ENCODE results near the gene MALT1.
"Not testable (repeated sequence)": the region's sequence is repeated elsewhere in the genome, so short reads cannot be mapped to it uniquely, and the experiment has no call there.

MALT1 gene

DNA sequence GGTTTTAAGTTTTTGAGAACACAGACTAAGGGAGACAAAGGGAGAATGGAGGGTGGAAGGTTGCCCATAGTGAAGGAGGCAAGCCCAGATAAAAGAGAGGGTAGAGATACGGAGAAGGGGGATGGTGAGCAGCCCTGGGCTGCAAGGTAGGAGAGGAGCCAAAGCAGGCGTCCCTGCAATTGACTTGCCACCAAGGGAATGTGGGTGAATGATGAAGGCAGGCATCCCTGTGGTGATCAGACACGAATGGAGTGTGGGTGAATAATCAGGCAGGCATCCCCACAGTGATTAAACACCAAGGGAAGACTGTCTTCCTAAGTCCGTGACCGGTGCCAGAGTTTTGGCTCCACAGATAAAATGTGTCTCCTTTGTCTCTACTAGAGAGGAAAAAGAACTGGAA is 25.9 kb upstream of the MALT1 start:
- Histone ChIP-seq H3K4me1 (ENCODE audit: control insufficient read depth in 1 of 2, insufficient read depth in 1 of 2, low read depth in 1 of 2, low read length in 1 of 2) (no peaks in the 10 kb centered on the region), H3K36me3 (no peaks in the 10 kb centered on the region), H3K27ac (no peak overlapping the region), H3K27me3 (no peaks in the 10 kb centered on the region), H3K4me3 (ENCODE audit: low read depth in 1 of 2, low read length in 1 of 2) (no peak overlapping the region), H3K9me3 (peaks cover 6% of the 10 kb centered on the region)
- TF ChIP-seq, protein P1, sequence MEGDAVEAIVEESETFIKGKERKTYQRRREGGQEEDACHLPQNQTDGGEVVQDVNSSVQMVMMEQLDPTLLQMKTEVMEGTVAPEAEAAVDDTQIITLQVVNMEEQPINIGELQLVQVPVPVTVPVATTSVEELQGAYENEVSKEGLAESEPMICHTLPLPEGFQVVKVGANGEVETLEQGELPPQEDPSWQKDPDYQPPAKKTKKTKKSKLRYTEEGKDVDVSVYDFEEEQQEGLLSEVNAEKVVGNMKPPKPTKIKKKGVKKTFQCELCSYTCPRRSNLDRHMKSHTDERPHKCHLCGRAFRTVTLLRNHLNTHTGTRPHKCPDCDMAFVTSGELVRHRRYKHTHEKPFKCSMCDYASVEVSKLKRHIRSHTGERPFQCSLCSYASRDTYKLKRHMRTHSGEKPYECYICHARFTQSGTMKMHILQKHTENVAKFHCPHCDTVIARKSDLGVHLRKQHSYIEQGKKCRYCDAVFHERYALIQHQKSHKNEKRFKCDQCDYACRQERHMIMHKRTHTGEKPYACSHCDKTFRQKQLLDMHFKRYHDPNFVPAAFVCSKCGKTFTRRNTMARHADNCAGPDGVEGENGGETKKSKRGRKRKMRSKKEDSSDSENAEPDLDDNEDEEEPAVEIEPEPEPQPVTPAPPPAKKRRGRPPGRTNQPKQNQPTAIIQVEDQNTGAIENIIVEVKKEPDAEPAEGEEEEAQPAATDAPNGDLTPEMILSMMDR (IDR thresholded peaks at IDR 0.05): no peak

DNA sequence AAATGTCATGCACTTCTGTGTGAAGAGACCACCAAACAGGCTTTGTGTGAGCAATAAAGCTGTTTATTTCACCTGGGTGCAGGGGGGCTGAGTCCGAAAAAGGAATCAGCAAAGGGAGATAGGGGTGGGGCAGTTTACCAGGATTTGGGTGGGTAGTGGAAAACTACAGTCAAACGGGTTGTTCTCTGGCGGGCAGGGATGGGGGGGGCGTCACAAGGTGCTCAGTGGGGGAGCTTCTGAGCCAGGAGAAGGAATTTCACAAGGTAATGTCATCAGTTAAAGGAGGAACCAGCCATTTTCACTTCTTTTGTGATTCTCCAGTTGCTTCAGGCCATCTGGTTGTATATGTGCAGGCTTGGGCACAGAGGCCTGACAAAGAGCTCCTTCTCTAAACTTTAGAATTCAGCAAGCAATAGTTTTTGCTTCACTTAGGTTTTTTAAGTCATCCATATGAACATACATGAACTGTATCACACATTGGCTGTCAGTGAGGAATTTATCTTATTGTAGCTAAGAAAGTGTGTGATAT is 24.9 kb upstream of the MALT1 start:
- peaks cover 6% of the 10 kb centered on the region for H3K9me3 ChIP-seq
- H3K27me3 ChIP-seq: no peaks in the 10 kb centered on the region
- TF ChIP-seq, protein P1 (IDR thresholded peaks at IDR 0.05): no peak
- no peak overlapping the region for H3K27ac ChIP-seq
- no peaks in the 10 kb centered on the region for H3K36me3 ChIP-seq
- H3K4me1 ChIP-seq (ENCODE audit: control insufficient read depth in 1 of 2, insufficient read depth in 1 of 2, low read depth in 1 of 2, low read length in 1 of 2): no peaks in the 10 kb centered on the region
- no peak overlapping the region for H3K4me3 ChIP-seq (ENCODE audit: low read depth in 1 of 2, low read length in 1 of 2)

DNA sequence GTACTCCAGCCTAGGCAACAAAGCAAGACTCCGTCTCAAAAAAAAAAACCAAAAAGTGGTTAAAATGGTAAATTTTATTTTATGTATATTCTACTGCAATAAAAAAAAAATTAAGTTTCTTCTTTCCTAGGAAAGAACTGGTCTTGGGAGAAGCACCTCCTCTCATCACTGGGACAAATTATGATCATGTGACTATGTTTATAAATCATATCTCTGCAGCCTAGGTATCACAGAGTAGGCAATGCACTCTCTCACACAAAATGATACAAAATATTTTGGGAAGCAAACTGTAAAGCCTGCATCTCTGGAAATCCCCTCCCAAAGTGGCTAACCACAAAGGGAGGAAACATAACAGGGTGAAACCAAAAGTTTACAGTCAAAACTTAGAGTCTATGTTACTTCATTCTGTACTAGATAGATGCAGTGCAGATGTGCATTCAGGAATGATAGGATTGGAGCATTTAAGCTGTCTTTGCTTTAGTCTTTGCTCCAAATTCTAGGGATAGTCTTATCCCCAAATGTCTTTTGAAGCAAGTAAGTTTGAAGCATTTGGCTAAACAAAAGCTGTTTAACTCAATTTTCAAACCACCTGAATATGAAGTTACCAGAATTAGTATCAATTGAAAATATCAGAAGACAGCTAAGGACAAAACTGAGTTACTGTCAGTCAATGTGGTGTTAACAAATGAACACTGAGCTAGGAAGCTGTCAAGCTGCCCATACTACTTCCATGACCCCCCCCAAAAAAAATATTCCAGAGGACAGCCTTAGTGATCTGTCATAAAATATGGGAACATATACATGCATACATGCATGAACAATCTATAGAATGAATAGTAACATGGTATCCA is 21.1 kb upstream of the MALT1 start:
- TF ChIP-seq, protein P1 (IDR thresholded peaks at IDR 0.05): no peak
- Histone ChIP-seq H3K27ac (no peak overlapping the region), H3K27me3 (no peaks in the 10 kb centered on the region), H3K4me3 (ENCODE audit: low read depth in 1 of 2, low read length in 1 of 2) (no peak overlapping the region), H3K36me3 (no peaks in the 10 kb centered on the region), H3K4me1 (ENCODE audit: control insufficient read depth in 1 of 2, insufficient read depth in 1 of 2, low read depth in 1 of 2, low read length in 1 of 2) (no peaks in the 10 kb centered on the region), H3K9me3 (peaks cover 6% of the 10 kb centered on the region)

DNA sequence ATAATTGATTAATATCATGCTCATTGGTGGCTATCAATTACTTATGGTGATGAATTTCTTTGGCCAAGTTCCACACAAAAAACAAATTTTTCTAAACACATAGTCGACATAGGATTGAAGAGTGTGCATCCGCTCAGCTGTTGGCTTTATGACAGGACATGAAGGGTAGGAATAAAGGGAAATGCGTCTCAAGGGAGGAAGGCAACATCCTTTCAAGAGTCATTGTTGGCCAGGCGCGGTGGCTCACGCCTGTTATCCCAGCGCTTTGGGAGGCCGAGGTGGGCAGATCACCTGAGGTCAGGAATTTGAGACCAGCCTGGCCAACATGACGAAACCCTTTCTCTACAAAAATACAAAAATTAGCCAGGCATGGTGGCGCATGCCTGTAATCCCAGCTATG is 20.4 kb upstream of the MALT1 start:
- H3K36me3 ChIP-seq; H3K27ac ChIP-seq; H3K4me1 ChIP-seq (ENCODE audit: control insufficient read depth in 1 of 2, insufficient read depth in 1 of 2, low read depth in 1 of 2, low read length in 1 of 2); H3K4me3 ChIP-seq (ENCODE audit: low read depth in 1 of 2, low read length in 1 of 2); H3K27me3 ChIP-seq; H3K9me3 ChIP-seq: not testable (repeated sequence)

DNA sequence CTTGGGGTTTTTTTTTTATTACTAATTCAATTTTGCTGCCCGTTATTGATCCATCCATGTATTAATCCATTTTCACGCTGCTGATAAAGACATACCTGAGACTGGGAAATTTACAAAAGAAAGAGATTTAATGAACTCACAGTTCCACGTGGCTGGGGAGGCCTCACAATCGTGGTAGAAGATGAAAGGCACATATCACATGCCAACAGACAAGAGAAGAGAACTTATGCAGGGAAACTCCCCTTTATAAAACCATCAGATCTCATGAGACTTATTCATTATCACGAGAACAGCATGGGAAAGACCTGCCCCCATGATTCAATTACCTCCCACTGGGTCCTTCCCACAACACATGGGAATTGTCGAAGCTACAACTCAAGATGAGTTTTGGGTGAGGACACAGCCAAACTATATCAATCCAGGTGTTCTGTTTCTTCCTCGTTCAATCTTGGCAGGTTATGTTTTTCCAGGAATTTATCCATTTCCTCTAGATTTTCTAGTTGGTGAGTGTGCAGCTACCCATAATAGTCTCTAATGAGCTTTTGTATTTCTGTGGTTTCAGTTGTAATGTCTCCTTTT is 18.0 kb upstream of the MALT1 start:
- H3K27me3 ChIP-seq; H3K4me3 ChIP-seq (ENCODE audit: low read depth in 1 of 2, low read length in 1 of 2); H3K36me3 ChIP-seq; H3K4me1 ChIP-seq (ENCODE audit: control insufficient read depth in 1 of 2, insufficient read depth in 1 of 2, low read depth in 1 of 2, low read length in 1 of 2); H3K27ac ChIP-seq; H3K9me3 ChIP-seq: not testable (repeated sequence)

DNA sequence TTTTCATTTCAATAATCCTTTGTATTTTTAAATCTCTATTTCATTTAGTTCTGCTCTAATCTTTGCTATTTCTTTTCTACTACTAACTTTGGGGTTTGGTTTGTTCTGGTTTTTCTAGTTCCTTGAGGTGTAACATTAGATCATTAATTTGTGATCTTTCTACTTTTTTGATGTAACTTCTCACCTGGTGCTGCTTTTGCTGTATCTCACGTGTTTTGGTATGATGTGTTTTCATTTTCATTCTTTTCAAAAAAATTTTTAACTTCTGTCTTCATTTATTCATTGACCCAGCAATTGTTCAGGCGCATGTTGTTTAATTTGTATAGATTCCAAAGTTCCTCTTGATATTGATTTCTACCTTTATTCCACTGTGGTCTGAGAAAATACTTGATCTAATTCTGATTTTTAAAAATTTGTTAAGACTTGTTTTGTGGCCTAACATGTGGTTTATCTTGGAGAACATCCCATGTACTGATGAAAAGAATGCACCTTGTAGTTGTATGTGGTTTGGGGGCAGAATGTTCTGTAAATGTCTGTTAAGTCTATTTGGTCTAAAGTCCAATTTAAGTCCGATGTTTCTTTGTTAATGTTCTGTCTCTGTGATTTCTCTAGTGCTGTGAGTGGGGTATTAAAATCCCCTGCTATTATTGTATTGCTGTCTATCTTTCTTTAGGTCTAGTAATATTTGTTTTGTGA is 17.3 kb upstream of the MALT1 start:
- H3K36me3 ChIP-seq: no peaks in the 10 kb centered on the region
- no peaks in the 10 kb centered on the region for H3K27me3 ChIP-seq
- no peak overlapping the region for H3K27ac ChIP-seq
- H3K4me1 ChIP-seq (ENCODE audit: control insufficient read depth in 1 of 2, insufficient read depth in 1 of 2, low read depth in 1 of 2, low read length in 1 of 2): peaks cover 6 to 14% of the 10 kb centered on the region in 2 experiments
- no peaks in the 10 kb centered on the region for H3K9me3 ChIP-seq
- no peak overlapping the region for H3K4me3 ChIP-seq (ENCODE audit: low read depth in 1 of 2, low read length in 1 of 2)
- TF ChIP-seq, protein P1 (IDR thresholded peaks at IDR 0.05): no peak
